Measurements from ENCODE around the gene GTF3C5. TPM values are rescaled to one million over a fixed set of nuclear protein-coding genes. Genes with fewer than 3 reads are reported as not detected.
A peak's percentile ranks its signal among the peaks of the same experiment; 100 is the strongest.
"Not testable (repeated sequence)": the region's sequence is repeated elsewhere in the genome, so short reads cannot be mapped to it uniquely, and the experiment has no call there.

The GTF3C5 gene
- total RNA-seq, 1 donor from 2014 or later = 77.9 TPM

- no peaks in the 10 kb centered on the region for H4K20me1 ChIP-seq (ENCODE audit: low read depth)
- no peak for DNase-seq (ENCODE audit: low spot score)
- peaks cover 12% of the 10 kb centered on the region for H3K4me1 ChIP-seq
- H3K4me3 ChIP-seq = no peak overlapping the region
- no peak overlapping the region for H3K4me2 ChIP-seq
- Mint-ChIP-seq H3K27ac (no peak overlapping the region), H3K36me3 (peaks cover 2% of the 10 kb centered on the region), H3K9me3 (no peaks in the 10 kb centered on the region), H3K4me1 (peaks cover 6% of the 10 kb centered on the region), H3K4me3 (peak overlapping the region; percentile 35), H3K27me3 (ENCODE audit: insufficient read depth, low read depth) (peaks cover 3% of the 10 kb centered on the region)
- no peaks in the 10 kb centered on the region for H3K79me2 ChIP-seq (ENCODE audit: low read depth)
- H3K9ac ChIP-seq = no peak overlapping the region
- TF ChIP-seq CTCF (IDR thresholded peaks at IDR 0.05) (no peak), EZH2phosphoT487 (IDR thresholded peaks at IDR 0.05) (no peak), EZH2 (IDR thresholded peaks at IDR 0.05) (no peak)
- no peaks in the 10 kb centered on the region for H3K36me3 ChIP-seq
- no peaks in the 10 kb centered on the region for H3K9me3 ChIP-seq (ENCODE audit: low read depth)
- no peak overlapping the region for H3K27ac ChIP-seq
- H3F3A ChIP-seq (ENCODE audit: low read depth) = peaks cover 10% of the 10 kb centered on the region
- no peak overlapping the region for H2AFZ ChIP-seq (replicated peaks)
- H3K27me3 ChIP-seq = no peaks in the 10 kb centered on the region
Observed at GRCh38 chr9:133065070-133065388, 34.2 kb downstream of the GTF3C5 start.

- H3K27ac Mint-ChIP-seq = no peak overlapping the region
- no peak overlapping the region for H2AFZ ChIP-seq (replicated peaks)
- H3K36me3 ChIP-seq = no peaks in the 10 kb centered on the region
- peaks cover 2% of the 10 kb centered on the region for H3K36me3 Mint-ChIP-seq
- H3K27ac ChIP-seq = no peak overlapping the region
- no peak overlapping the region for H3K9ac ChIP-seq
- no peaks in the 10 kb centered on the region for H3K27me3 ChIP-seq
- H3F3A ChIP-seq (ENCODE audit: low read depth) = peaks cover 1% of the 10 kb centered on the region
- peaks cover 3% of the 10 kb centered on the region for H3K4me1 ChIP-seq
- H4K20me1 ChIP-seq (ENCODE audit: low read depth) = no peaks in the 10 kb centered on the region
- no peaks in the 10 kb centered on the region for H3K9me3 Mint-ChIP-seq
- no peaks in the 10 kb centered on the region for H3K79me2 ChIP-seq (ENCODE audit: low read depth)
- H3K27me3 Mint-ChIP-seq (ENCODE audit: insufficient read depth, low read depth) = peaks cover 2% of the 10 kb centered on the region
- TF ChIP-seq EZH2phosphoT487 (IDR thresholded peaks at IDR 0.05) (no peak), CTCF (IDR thresholded peaks at IDR 0.05) (no peak), EZH2 (IDR thresholded peaks at IDR 0.05) (no peak)
- H3K4me3 Mint-ChIP-seq = no peak overlapping the region
- DNase-seq (ENCODE audit: low spot score) = no peak
- no peaks in the 10 kb centered on the region for H3K4me1 Mint-ChIP-seq
- H3K9me3 ChIP-seq (ENCODE audit: low read depth) = no peaks in the 10 kb centered on the region
- no peak overlapping the region for H3K4me3 ChIP-seq
- no peak overlapping the region for H3K4me2 ChIP-seq
Observed at GRCh38 chr9:133066181-133066983, 35.6 kb downstream of the GTF3C5 start.

- no peaks in the 10 kb centered on the region for H3K4me1 ChIP-seq
- H3K79me2 ChIP-seq (ENCODE audit: low read depth) = no peaks in the 10 kb centered on the region
- no peak overlapping the region for H2AFZ ChIP-seq (replicated peaks)
- H3F3A ChIP-seq (ENCODE audit: low read depth) = no peaks in the 10 kb centered on the region
- no peaks in the 10 kb centered on the region for H4K20me1 ChIP-seq (ENCODE audit: low read depth)
- H3K36me3 ChIP-seq = no peaks in the 10 kb centered on the region
- H3K27me3 Mint-ChIP-seq (ENCODE audit: insufficient read depth, low read depth) = peaks cover 2% of the 10 kb centered on the region
- no peak overlapping the region for H3K4me2 ChIP-seq
- TF ChIP-seq EZH2 (IDR thresholded peaks at IDR 0.05) (no peak), EZH2phosphoT487 (IDR thresholded peaks at IDR 0.05) (no peak)
- no peak overlapping the region for H3K4me3 Mint-ChIP-seq
- DNase-seq (ENCODE audit: low spot score) = no peak
- H3K27ac ChIP-seq = no peak overlapping the region
- no peaks in the 10 kb centered on the region for H3K4me1 Mint-ChIP-seq
- H3K4me3 ChIP-seq = no peak overlapping the region
- H3K36me3 Mint-ChIP-seq = peaks cover 5% of the 10 kb centered on the region
- no peaks in the 10 kb centered on the region for H3K9me3 Mint-ChIP-seq
- H3K27ac Mint-ChIP-seq = no peak overlapping the region
- no peaks in the 10 kb centered on the region for H3K9me3 ChIP-seq (ENCODE audit: low read depth)
- H3K9ac ChIP-seq = no peak overlapping the region
- H3K27me3 ChIP-seq = no peaks in the 10 kb centered on the region
Observed at GRCh38 chr9:133067006-133067405, 36.2 kb downstream of the GTF3C5 start.

GRCh38 chr9:133067813-133068212 is 37.0 kb downstream of the GTF3C5 start:
- DNase-seq (ENCODE audit: low spot score) = no peak
- TF ChIP-seq EZH2 (IDR thresholded peaks at IDR 0.05) = no peak
- no peak for TF ChIP-seq EZH2phosphoT487 (IDR thresholded peaks at IDR 0.05)
- no peak for TF ChIP-seq CTCF (IDR thresholded peaks at IDR 0.05)
- Mint-ChIP-seq H3K27ac (no peak overlapping the region), H3K4me1 (no peaks in the 10 kb centered on the region), H3K4me3 (no peak overlapping the region), H3K36me3 (peaks cover 5% of the 10 kb centered on the region), H3K27me3 (ENCODE audit: insufficient read depth, low read depth) (peaks cover 2% of the 10 kb centered on the region), H3K9me3 (no peaks in the 10 kb centered on the region)
- Histone ChIP-seq H3K27me3 (no peaks in the 10 kb centered on the region), H4K20me1 (ENCODE audit: low read depth) (no peaks in the 10 kb centered on the region), H3K9ac (no peak overlapping the region), H3K27ac (no peak overlapping the region), H3K4me1 (no peaks in the 10 kb centered on the region), H3K79me2 (ENCODE audit: low read depth) (no peaks in the 10 kb centered on the region), H3F3A (ENCODE audit: low read depth) (no peaks in the 10 kb centered on the region), H3K9me3 (ENCODE audit: low read depth) (no peaks in the 10 kb centered on the region), H3K4me2 (no peak overlapping the region), H3K4me3 (no peak overlapping the region), H3K36me3 (no peaks in the 10 kb centered on the region), H2AFZ (replicated peaks) (no peak overlapping the region)

GRCh38 chr9:133068431-133068830 is 37.6 kb downstream of the GTF3C5 start:
- not testable (repeated sequence) for H3K4me1 Mint-ChIP-seq; H3K9ac ChIP-seq; H4K20me1 ChIP-seq (ENCODE audit: low read depth); H3K27me3 Mint-ChIP-seq (ENCODE audit: insufficient read depth, low read depth); H3K9me3 ChIP-seq (ENCODE audit: low read depth); H2AFZ ChIP-seq (replicated peaks); H3K27ac Mint-ChIP-seq; DNase-seq (ENCODE audit: low spot score); H3K79me2 ChIP-seq (ENCODE audit: low read depth); H3K4me3 Mint-ChIP-seq; H3K4me3 ChIP-seq; H3K36me3 Mint-ChIP-seq; H3K9me3 Mint-ChIP-seq; H3K36me3 ChIP-seq; H3K4me1 ChIP-seq; H3K27ac ChIP-seq; H3F3A ChIP-seq (ENCODE audit: low read depth); H3K27me3 ChIP-seq; H3K4me2 ChIP-seq
